ENCODE data around the gene MTX3.
A peak's percentile ranks its signal among the peaks of the same experiment; 100 is the strongest.

MTX3 gene

GRCh38 chr5:79990598-79991507, at the start of gene MTX3 (continued):
- TF ChIP-seq ZXDB (tag by site-specific recombination; IDR thresholded peaks at IDR 0.05), result peak; percentile 85
- no peak for TF ChIP-seq ZNF175 (tag by site-specific recombination; IDR thresholded peaks at IDR 0.05)
- no peak for TF ChIP-seq ZNF223 (tag by site-specific recombination; IDR thresholded peaks at IDR 0.05)
- TF ChIP-seq ZNF544 (tag by site-specific recombination; IDR thresholded peaks at IDR 0.05), result no peak
- TF ChIP-seq ZNF837 (tag by site-specific recombination; IDR thresholded peaks at IDR 0.05), result no peak
- no peak for TF ChIP-seq ZNF830 (tag by site-specific recombination; IDR thresholded peaks at IDR 0.05; ENCODE audit: low read depth)
- no peak for TF ChIP-seq ZNF623 (tag by site-specific recombination; IDR thresholded peaks at IDR 0.05)
- 0 out of 2 replicates have a peak, but pooled peaks have one; percentile 44 for TF ChIP-seq ZSCAN30 (tag by site-specific recombination; IDR thresholded peaks at IDR 0.05)
- no peak for TF ChIP-seq ZNF10 (tag by site-specific recombination; IDR thresholded peaks at IDR 0.05)
- TF ChIP-seq ZNF548 (tag by site-specific recombination; IDR thresholded peaks at IDR 0.05), result no peak
- TF ChIP-seq ZNF24 (tag by site-specific recombination; IDR thresholded peaks at IDR 0.05), result peak; percentile 38; the same call in 1 of the 2 replicates
- TF ChIP-seq ZNF138 (tag by site-specific recombination; IDR thresholded peaks at IDR 0.05; ENCODE audit: borderline replicate concordance), result no peak
- TF ChIP-seq ZNF121 (tag by site-specific recombination; IDR thresholded peaks at IDR 0.05), result peak; percentile 78
- TF ChIP-seq ZNF529 (tag by site-specific recombination; IDR thresholded peaks at IDR 0.05; ENCODE audit: insufficient replicate concordance), result no peak
- TF ChIP-seq OVOL3 (tag by site-specific recombination; IDR thresholded peaks at IDR 0.05), result no peak
- TF ChIP-seq ZNF350 (tag by site-specific recombination; IDR thresholded peaks at IDR 0.05), result no peak
- no peak for TF ChIP-seq ZNF670 (tag by site-specific recombination; IDR thresholded peaks at IDR 0.05; ENCODE audit: low read depth)
- TF ChIP-seq ZNF501 (tag by site-specific recombination; IDR thresholded peaks at IDR 0.05), result peak; percentile 95
- no peak for TF ChIP-seq ZNF280C (tag by site-specific recombination; IDR thresholded peaks at IDR 0.05)
- TF ChIP-seq ZNF596 (tag by site-specific recombination; IDR thresholded peaks at IDR 0.05), result no peak
- TF ChIP-seq ZNF23 (tag by site-specific recombination; IDR thresholded peaks at IDR 0.05; ENCODE audit: borderline replicate concordance), result no peak
- no peak for TF ChIP-seq SCRT2 (tag by site-specific recombination; IDR thresholded peaks at IDR 0.05)
- TF ChIP-seq ZNF184 (tag by site-specific recombination; IDR thresholded peaks at IDR 0.05), result no peak
- TF ChIP-seq ELK4 (IDR thresholded peaks at IDR 0.05; ENCODE audit: borderline replicate concordance, low read depth, low read length), result no peak
- TF ChIP-seq SP7 (tag by site-specific recombination; IDR thresholded peaks at IDR 0.05), result peak; percentile 69
- no peak for TF ChIP-seq ZNF747 (tag by site-specific recombination; IDR thresholded peaks at IDR 0.05)
- no peak for TF ChIP-seq KLF8 (tag by site-specific recombination; IDR thresholded peaks at IDR 0.05)
- no peak for TF ChIP-seq ZNF580 (tag by site-specific recombination; IDR thresholded peaks at IDR 0.05)
- no peak for TF ChIP-seq SETDB1 (IDR thresholded peaks at IDR 0.05; ENCODE audit: insufficient read length, low read length)
- TF ChIP-seq MEIS1 (CRISPR knock-in tag; IDR thresholded peaks at IDR 0.05; ENCODE audit: borderline replicate concordance), result no peak
- no peak for TF ChIP-seq ZBTB7A (tag by site-specific recombination; IDR thresholded peaks at IDR 0.05; ENCODE audit: low read depth)
- TF ChIP-seq ZBTB10 (tag by site-specific recombination; IDR thresholded peaks at IDR 0.05), result no peak
- no peak for TF ChIP-seq ZNF654 (tag by site-specific recombination; IDR thresholded peaks at IDR 0.05; ENCODE audit: low read depth)
- TF ChIP-seq ZFP41 (tag by site-specific recombination; IDR thresholded peaks at IDR 0.05; ENCODE audit: borderline replicate concordance), result no peak
- no peak for TF ChIP-seq ZNF585B (tag by site-specific recombination; IDR thresholded peaks at IDR 0.05)
